ENCODE measurements around the gene COL4A2.
"Not testable (repeated sequence)": the region's sequence is repeated elsewhere in the genome, so short reads cannot be mapped to it uniquely, and the experiment has no call there.

COL4A2 gene

GRCh38 chr13:110379905-110380341 is 72.8 kb downstream of the COL4A2 start:
- no peak for DNase-seq (ENCODE audit: low read depth)

- DNase-seq (ENCODE audit: low read depth) = no peak
Observed at GRCh38 chr13:110380359-110381028, 73.4 kb downstream of the COL4A2 start.

GRCh38 chr13:110381029-110381360 is 73.9 kb downstream of the COL4A2 start:
- no peak for DNase-seq (ENCODE audit: low read depth)

GRCh38 chr13:110382229-110382628 is 75.1 kb downstream of the COL4A2 start:
- no peak for DNase-seq (ENCODE audit: low read depth)

- no peak for DNase-seq (ENCODE audit: low read depth)
Observed at GRCh38 chr13:110382830-110383229, 75.7 kb downstream of the COL4A2 start.

- DNase-seq (ENCODE audit: low read depth) = no peak
Observed at GRCh38 chr13:110387451-110388107, 80.5 kb downstream of the COL4A2 start.

GRCh38 chr13:110388108-110388943 is 81.2 kb downstream of the COL4A2 start:
- DNase-seq (ENCODE audit: low read depth) = no peak

GRCh38 chr13:110390567-110390966 is 83.5 kb downstream of the COL4A2 start:
- DNase-seq (ENCODE audit: low read depth) = no peak

- no peak for DNase-seq (ENCODE audit: low read depth)
Observed at GRCh38 chr13:110391273-110391672, 84.2 kb downstream of the COL4A2 start.

- DNase-seq (ENCODE audit: low read depth) = no peak
Observed at GRCh38 chr13:110392510-110393240, 85.6 kb downstream of the COL4A2 start.

- no peak for DNase-seq (ENCODE audit: low read depth)
Observed at GRCh38 chr13:110393761-110394160, 86.7 kb downstream of the COL4A2 start.

- no peak for DNase-seq (ENCODE audit: low read depth)
Observed at GRCh38 chr13:110394371-110394841, 87.3 kb downstream of the COL4A2 start.

- DNase-seq (ENCODE audit: low read depth) = not testable (repeated sequence)
Observed at GRCh38 chr13:110395616-110396015, 88.5 kb downstream of the COL4A2 start.

- no peak for DNase-seq (ENCODE audit: low read depth)
Observed at GRCh38 chr13:110396476-110396875, 89.4 kb downstream of the COL4A2 start.

GRCh38 chr13:110396913-110397381 is 89.9 kb downstream of the COL4A2 start:
- DNase-seq (ENCODE audit: low read depth) = no peak

- no peak for DNase-seq (ENCODE audit: low read depth)
Observed at GRCh38 chr13:110397436-110398115, 90.5 kb downstream of the COL4A2 start.

GRCh38 chr13:110398564-110399507 is 91.8 kb downstream of the COL4A2 start:
- no peak for DNase-seq (ENCODE audit: low read depth)

- no peak for DNase-seq (ENCODE audit: low read depth)
Observed at GRCh38 chr13:110399801-110400200, 92.7 kb downstream of the COL4A2 start.

- no peak for DNase-seq (ENCODE audit: low read depth)
Observed at GRCh38 chr13:110400786-110401533, 93.9 kb downstream of the COL4A2 start.
